HG02678 (cell line): ENCODE measurements around the gene HYDIN.
"Not testable (repeated sequence)": the region's sequence is repeated elsewhere in the genome, so short reads cannot be mapped to it uniquely, and the experiment has no call there.

ENCODE experiments used
- ATAC-seq: cut with Tn5 transposase; IDR thresholded peaks from one replicate; pipeline ENCODE4 v1.9.1; 2021; ENCODE audit warnings: mild to moderate bottlenecking, moderate library complexity; ENCODE audit not compliant: unreplicated experiment

The HYDIN gene

GRCh38 chr16:71226229-71227141, 4.0 kb downstream of the HYDIN start:
- ATAC-seq = no peak

DNA sequence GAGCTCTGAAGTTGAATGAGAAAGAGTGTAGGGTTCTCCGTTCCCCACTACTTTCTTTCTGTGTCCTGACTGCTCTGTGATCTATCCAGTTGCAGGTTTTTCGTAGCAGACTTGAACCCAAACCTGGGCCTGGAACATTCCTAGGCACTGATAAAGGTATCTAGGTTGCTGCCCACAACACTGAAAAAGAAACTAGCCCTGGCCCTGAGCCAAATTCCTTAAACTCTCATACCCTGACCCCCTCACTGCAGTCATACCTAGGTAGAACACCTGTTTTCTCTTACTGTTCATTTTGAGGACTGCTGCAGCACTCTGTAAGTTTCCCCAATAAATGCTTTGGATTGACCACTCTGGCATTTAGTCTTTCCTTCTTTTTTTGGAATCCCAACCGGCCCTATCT, 5.4 kb downstream of the HYDIN start:
- ATAC-seq = no peak

DNA sequence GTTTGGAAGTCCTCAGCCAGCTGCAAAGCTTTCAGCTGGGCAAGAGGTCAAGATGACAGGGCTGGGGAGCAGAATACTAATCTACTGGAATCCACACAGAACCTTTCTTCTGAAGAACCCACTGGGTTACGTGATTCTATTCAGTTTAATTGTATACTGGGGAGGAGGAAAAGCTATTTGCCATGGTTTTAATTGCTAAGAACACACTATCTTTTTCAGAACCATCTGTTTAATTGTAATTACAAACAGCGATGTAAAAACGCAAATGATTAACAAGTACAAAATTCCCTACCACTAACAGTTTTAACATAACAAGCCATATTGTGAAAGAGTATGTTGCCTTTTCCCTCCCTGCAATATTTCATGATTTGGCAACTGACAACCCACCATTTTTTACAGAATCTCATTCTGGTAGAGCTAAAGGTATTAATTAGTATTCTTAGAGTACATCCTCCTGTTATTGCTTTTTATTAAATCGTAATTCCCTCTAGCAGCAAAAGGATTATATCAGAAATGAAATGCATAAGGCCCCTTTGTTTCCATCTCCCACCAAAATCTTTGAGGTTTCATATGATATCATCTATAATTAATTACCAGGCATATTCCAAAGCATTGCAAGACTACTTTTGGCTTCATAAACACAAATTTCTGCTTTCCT, 12.1 kb downstream of the HYDIN start:
- no peak for ATAC-seq

DNA sequence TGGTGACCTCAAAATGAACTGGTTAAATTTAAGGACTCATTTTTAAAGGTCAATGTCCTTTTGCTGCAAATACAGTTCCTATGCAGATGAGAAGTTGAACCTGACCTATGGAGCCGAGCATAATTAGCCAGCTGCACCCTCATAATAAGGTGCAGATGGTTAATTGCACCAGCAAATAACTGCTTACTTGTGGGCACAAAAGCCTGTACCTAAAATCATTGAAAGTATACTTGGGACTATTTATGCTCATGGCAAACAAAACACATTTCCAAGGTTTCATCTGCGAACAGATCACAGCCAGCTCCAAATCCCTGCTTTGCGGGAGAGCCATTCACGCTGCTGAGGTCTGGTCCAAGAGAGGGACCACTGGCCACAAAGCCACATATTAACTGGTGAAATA, 13.0 kb downstream of the HYDIN start:
- ATAC-seq = no peak

- no peak for ATAC-seq
These were observed 13.8 kb downstream of the HYDIN start for GRCh38 chr16:71216714-71217113.

GRCh38 chr16:71214746-71215381, 15.7 kb downstream of the HYDIN start:
- no peak for ATAC-seq

- no peak for ATAC-seq
These were observed 24.9 kb downstream of the HYDIN start for GRCh38 chr16:71205482-71206131.

DNA sequence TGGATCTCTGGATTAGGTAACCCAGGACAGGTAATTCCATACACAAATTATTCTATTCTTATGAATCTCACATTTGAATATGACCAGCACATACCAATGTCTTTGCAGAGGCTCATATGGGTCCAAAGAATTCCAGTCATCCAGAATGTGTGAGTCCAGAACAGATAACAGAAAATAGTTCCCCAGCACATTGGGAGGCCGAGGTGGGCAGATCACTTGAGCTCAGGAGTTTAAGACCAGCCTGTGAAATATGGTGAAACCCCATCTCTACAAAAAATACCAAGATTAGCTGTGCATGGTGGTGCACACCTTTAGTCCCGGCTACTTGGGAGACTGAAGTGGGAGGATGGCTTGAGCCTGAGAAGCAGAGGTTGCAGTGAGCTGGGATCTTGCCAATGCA, 26.9 kb downstream of the HYDIN start:
- ATAC-seq = no peak

DNA sequence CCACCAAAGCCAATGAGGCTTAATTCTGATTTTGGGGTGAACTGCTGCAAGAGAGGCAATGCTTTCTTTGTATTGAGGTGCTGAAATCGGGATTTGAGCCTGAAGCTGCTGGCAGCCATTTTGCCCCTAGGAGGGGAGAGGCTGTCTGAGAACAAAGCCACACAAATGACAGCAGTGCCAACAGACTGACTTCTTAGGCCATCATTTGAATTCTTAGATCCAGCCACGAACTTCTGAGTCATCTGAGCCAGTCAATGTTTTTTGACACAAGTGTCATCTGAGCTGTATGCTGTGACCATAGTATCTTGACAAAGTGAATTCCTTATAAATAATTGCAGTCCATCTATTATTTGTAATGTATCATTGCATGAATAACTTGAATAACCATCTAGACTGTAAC, 29.0 kb downstream of the HYDIN start:
- no peak for ATAC-seq

DNA sequence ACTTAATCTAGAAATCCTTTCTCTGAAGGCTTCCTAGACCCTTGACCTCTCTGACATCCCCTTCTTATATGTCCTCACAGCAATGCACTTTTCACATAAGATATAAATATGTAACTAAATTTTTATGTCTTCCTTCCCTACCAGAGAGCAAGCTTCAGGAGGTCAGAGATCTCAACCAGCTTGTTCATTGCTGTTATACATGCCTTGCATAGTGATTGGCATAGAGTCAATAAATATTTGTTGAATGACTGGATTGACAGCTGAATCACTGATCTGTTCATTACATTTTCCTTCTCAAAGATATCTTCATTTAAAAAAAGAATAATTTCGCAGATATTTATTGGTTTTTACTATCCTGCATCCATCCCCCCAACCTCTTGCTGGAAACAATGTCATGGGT, 29.5 kb downstream of the HYDIN start:
- ATAC-seq = no peak

- no peak for ATAC-seq
These were observed 32.1 kb downstream of the HYDIN start for GRCh38 chr16:71198408-71198807.

- ATAC-seq = no peak
These were observed 38.1 kb downstream of the HYDIN start for GRCh38 chr16:71192387-71192786.

DNA sequence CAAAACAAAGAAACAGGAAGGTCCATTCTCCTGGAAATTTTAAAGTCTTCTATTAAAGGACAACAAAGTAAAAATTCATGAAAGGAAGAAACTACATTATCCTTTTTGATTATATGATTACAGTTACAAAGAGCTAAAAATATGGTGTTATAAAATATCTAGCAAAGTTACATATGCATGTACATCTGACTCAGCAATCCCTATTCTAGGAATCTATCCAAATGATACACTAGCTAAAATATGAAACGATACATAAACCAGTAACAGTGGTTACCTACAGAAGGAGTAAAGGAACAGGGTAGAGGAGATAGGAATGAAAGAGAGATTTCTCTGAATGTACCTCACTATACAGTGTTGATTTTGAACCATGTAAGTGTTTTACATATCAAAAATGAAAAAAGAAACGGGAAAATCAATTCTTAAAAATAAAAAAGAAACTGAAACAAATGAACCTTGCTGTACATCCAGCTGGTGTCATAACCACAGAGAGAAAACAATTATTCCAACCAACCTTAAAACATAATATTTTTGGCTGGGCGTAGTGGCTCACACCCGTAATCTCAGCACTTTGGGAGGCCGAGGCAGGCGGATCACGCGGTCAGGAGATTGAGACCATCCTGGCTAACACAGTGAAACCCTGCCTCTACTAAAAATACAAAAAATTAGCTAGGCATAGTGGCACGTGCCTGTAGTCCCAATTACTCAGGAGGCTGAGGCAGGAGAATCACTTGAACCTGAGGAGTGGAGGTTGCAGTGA, 41.4 kb downstream of the HYDIN start:
- no peak for ATAC-seq

DNA sequence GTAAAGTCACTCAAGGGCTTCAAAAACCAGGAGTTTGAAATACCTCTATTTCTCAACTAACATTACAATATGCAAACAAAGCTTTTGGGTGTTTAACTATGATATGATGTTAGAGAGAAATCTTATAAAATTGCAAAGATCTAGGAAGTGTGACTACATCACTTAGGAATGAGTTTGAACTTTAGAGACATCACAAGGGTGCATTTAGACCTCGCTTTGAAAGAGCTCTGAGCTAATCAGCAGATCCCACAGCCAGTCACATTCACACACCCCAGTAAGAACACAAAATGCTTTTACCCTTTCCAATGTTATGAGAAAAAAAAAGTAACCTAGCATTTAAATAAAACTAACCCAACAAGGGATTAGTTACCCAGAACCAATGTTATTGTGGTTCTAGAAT, 45.2 kb downstream of the HYDIN start:
- ATAC-seq = no peak

DNA sequence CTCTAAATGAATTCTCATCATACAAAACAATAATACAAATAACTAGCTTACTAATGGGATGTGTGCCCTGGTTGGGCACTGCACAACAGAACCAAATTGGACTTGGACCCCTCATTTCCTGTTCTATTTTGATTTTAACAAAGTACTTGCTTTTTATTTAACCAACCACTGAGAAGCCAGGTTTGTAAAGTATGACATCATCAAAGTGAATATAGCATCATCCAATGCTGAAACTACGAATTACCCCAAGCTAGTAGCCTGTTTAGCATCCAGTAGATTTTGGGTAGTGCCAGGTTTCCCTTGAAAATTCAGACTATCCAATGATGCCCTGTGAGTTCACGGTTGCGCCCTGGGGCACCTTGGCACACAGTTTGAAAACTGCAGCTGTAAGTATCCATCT, 51.0 kb downstream of the HYDIN start:
- ATAC-seq = no peak

GRCh38 chr16:71172481-71173207, 57.9 kb downstream of the HYDIN start:
- no peak for ATAC-seq

DNA sequence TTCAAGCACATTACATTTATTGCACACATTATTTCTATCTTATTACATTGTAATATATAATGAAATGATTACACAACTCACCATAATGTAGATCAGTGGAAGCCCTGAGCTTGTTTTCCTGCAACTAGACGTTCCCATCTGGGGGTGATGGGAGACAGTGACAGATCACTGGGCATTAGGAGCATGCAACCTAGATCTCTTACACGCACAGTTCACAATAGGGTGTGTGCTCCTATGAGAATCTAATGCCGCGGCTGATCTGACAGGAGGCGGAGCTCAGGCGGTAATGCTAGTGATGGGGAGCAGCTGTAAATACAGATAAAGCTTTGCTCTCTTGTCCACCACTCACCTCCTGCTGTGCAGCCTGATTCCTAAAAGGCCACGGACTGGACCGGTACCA, 69.5 kb downstream of the HYDIN start:
- not testable (repeated sequence) for ATAC-seq

DNA sequence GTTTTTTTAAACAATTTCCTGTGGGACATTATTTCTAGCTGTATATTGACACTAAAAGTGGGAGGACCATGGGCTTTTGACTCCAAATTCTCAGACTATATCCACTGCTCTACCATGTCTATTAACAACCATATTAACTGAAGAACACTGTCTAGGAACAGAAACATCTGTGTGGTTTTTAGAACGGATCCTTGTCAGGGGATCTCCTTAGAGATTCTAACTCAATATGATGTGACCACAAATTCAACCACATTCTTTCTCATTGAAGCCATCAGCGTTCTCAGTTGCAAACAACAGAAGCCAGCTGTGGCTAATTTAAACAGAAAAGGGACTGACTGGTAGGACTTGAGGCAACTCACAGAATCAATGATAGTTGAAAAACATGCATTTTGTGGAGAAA, 73.2 kb downstream of the HYDIN start:
- ATAC-seq = not testable (repeated sequence)

DNA sequence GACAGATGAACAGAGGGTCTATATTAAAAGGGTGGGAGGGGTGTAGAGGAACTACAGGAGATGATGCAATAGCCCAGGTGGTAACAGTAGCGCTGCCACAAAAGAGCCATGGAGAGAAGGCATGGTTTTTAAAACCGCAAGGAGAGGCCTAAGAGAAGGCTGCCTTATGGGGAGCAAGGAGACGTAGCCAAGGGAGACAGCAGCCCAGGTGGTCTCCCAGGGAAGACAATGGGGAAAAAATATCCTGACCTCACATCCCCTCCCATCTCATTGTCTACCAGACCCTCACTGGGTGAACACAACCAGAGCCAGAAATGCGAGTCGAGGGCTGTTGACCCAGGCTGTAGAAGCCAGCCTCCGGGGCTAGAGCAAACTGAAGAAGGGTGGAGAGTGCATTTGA, 77.2 kb downstream of the HYDIN start:
- ATAC-seq = not testable (repeated sequence)

- not testable (repeated sequence) for ATAC-seq
These were observed 78.9 kb downstream of the HYDIN start for GRCh38 chr16:71151654-71152053.
